Transverse colon (tissue), 3 donors: ENCODE data around the gene KTN1.

Experiments used
- EP300 ChIP-seq: sonication (generic); formaldehyde crosslinking; IDR thresholded peaks from one replicate; pipeline ENCODE4 v1.6.1; 2017; ENCODE audit warnings: antibody characterized with exemption, low read depth
- TF ChIP-seq, protein P1 (sequence below), 5 experiments: fragments of 200-600 bp in 3 of 5; fragments of 450-650 bp in 2 of 5; sonication (generic) in 3 of 5; IDR thresholded peaks; 1 replicate in 2 of 5; 2 replicates in 3 of 5; pipeline ENCODE4 v1.5.1; 2016 to 2017; ENCODE audit warnings: antibody characterized with exemption in 5 of 5, inconsistent platforms in 3 of 5, mild to moderate bottlenecking in 2 of 5, moderate library complexity in 1 of 5

DNA sequence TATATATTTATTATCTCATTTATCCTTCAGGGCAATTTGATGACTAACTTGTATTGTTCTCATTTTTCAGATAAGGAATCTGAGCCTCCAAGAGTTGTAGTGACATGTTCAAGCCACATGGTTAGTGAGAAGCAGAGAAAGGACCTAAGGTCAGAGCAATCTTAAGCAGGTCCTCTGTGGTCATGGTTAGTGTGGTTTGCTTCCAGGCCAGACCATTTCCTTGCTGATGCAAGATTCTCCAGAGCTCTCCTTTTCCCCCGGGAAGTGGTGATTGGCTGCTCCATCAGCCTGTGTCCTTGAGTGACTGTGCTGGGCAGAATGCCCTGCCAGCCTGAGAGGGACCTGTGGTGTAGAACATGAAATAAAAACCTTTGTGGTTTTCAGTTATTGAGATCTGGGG lies 141.3 kb downstream of the KTN1 start:
- no peak for TF ChIP-seq EP300
- TF ChIP-seq, protein P1, sequence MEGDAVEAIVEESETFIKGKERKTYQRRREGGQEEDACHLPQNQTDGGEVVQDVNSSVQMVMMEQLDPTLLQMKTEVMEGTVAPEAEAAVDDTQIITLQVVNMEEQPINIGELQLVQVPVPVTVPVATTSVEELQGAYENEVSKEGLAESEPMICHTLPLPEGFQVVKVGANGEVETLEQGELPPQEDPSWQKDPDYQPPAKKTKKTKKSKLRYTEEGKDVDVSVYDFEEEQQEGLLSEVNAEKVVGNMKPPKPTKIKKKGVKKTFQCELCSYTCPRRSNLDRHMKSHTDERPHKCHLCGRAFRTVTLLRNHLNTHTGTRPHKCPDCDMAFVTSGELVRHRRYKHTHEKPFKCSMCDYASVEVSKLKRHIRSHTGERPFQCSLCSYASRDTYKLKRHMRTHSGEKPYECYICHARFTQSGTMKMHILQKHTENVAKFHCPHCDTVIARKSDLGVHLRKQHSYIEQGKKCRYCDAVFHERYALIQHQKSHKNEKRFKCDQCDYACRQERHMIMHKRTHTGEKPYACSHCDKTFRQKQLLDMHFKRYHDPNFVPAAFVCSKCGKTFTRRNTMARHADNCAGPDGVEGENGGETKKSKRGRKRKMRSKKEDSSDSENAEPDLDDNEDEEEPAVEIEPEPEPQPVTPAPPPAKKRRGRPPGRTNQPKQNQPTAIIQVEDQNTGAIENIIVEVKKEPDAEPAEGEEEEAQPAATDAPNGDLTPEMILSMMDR (IDR thresholded peaks at IDR 0.05), result no peak
